AG20443 (cell line): ENCODE measurements around the gene FAM9B.
"Not testable (repeated sequence)": the region's sequence is repeated elsewhere in the genome, so short reads cannot be mapped to it uniquely, and the experiment has no call there.

Source experiments
- DNase-seq: peaks from one replicate; pipeline ENCODE4 v3.0.0; 2012; ENCODE audit warnings: low spot score, mixed read lengths

The FAM9B gene

GRCh38 chrX:9033989-9034388, at the start of gene FAM9B:
TSS of gene FAM9B (minus strand) at chrX:9034127. CDS start at chrX:9032986, 1,141 bp downstream.
- no peak for DNase-seq

- DNase-seq, result no peak
Measured at GRCh38 chrX:9081271-9081670, 47.3 kb upstream of the FAM9B start.

- DNase-seq, result no peak
Measured at GRCh38 chrX:9074326-9074725, 40.4 kb upstream of the FAM9B start.

- peak; percentile 32 for DNase-seq
Measured at GRCh38 chrX:9072281-9072680, 38.4 kb upstream of the FAM9B start.

- DNase-seq, result peak; percentile 18
Measured at GRCh38 chrX:9071031-9071650, 37.2 kb upstream of the FAM9B start.

- no peak for DNase-seq
Measured at GRCh38 chrX:9069573-9069972, 35.6 kb upstream of the FAM9B start.

- no peak for DNase-seq
Measured at GRCh38 chrX:9064694-9065093, 30.8 kb upstream of the FAM9B start.

- DNase-seq, result no peak
Measured at GRCh38 chrX:9062641-9063040, 28.7 kb upstream of the FAM9B start.

- DNase-seq, result no peak
Measured at GRCh38 chrX:9055354-9055753, 21.4 kb upstream of the FAM9B start.

GRCh38 chrX:9052081-9052480, 18.2 kb upstream of the FAM9B start:
- DNase-seq, result no peak

- DNase-seq, result no peak
Measured at GRCh38 chrX:9050331-9050730, 16.4 kb upstream of the FAM9B start.

GRCh38 chrX:9048801-9049200, 14.9 kb upstream of the FAM9B start:
- no peak for DNase-seq

GRCh38 chrX:9038244-9038643, 4.3 kb upstream of the FAM9B start:
- no peak for DNase-seq

GRCh38 chrX:9037296-9037695, 3.4 kb upstream of the FAM9B start:
- DNase-seq, result no peak

GRCh38 chrX:9033586-9033985, 341 bp downstream of the FAM9B start:
- no peak for DNase-seq

GRCh38 chrX:9033179-9033578, 748 bp downstream of the FAM9B start:
- DNase-seq, result no peak

- DNase-seq, result no peak
Measured at GRCh38 chrX:9023293-9023692, 10.6 kb downstream of the FAM9B start.

- DNase-seq, result no peak
Measured at GRCh38 chrX:9019151-9019550, 14.8 kb downstream of the FAM9B start.

- DNase-seq, result not testable (repeated sequence)
Measured at GRCh38 chrX:9018332-9018731, 15.6 kb downstream of the FAM9B start.

- no peak for DNase-seq
Measured at GRCh38 chrX:9003041-9003440, 30.9 kb downstream of the FAM9B start.

- DNase-seq, result peak; percentile 80
Measured at GRCh38 chrX:8988446-8988845, 45.5 kb downstream of the FAM9B start.

GRCh38 chrX:8987672-8988250, 46.2 kb downstream of the FAM9B start:
- DNase-seq, result no peak

GRCh38 chrX:8984231-8984630, 49.7 kb downstream of the FAM9B start:
- no peak for DNase-seq

GRCh38 chrX:8981723-8982122, 52.2 kb downstream of the FAM9B start:
- DNase-seq, result no peak
